Adrenal gland (tissue), 12 donors: ENCODE measurements around the gene ITPA. TPM values are rescaled to one million over a fixed set of nuclear protein-coding genes. Genes with fewer than 3 reads are reported as not detected.

Experiments used
- DNase-seq, 7 donors: peaks; one replicate each; pipeline ENCODE4 v3.0.0-alpha.2; 2019 to 2020
- H3K27ac ChIP-seq, 5 donors: fragments of 200-600 bp; sonication (generic) in 4 of 5; 1 replicate in 3 of 5; 2 replicates in 2 of 5; pipeline versions ENCODE4 v1.5.1 to v1.8.0; 2016 to 2020; ENCODE audit warnings: mild to moderate bottlenecking in 1 of 5
- H3K27me3 ChIP-seq: fragments of 200-600 bp; 2 replicates; pipeline ENCODE4 v1.8.0; 2021
- H3K36me3 ChIP-seq, 2 donors: fragments of 200-600 bp; replicated peaks in 1 of 2; 1 replicate in 1 of 2; 2 replicates in 1 of 2; pipeline versions ENCODE4 v1.5.1 to v1.8.0; 2018 to 2022
- H3K4me1 ChIP-seq, 2 donors: fragments of 200-600 bp; replicated peaks in 1 of 2; 1 replicate in 1 of 2; 2 replicates in 1 of 2; pipeline versions ENCODE4 v1.5.1 to v1.8.0; 2018 to 2021
- H3K4me3 ChIP-seq, 4 donors: fragments of 200-600 bp; sonication (generic) in 3 of 4; one replicate each; pipeline ENCODE4 v1.5.1; 2016 to 2018
- H3K9me3 ChIP-seq, 3 donors: fragments of 200-600 bp; sonication (generic) in 1 of 3; replicated peaks in 1 of 3; 1 replicate in 2 of 3; 2 replicates in 1 of 3; pipeline versions ENCODE4 v1.5.1 to v1.8.0; 2016 to 2021
- CTCF ChIP-seq, 6 experiments: fragments of 450-650 bp in 4 of 6; fragments of 200-600 bp in 2 of 6; sonication (generic) in 1 of 6; IDR thresholded peaks; 1 replicate in 5 of 6; 2 replicates in 1 of 6; pipeline versions ENCODE4 v1.5.1 to v1.8.0; 2016 to 2021; ENCODE audit warnings: antibody characterized with exemption in 6 of 6, mild to moderate bottlenecking in 2 of 6, moderate library complexity in 1 of 6
- POLR2A ChIP-seq, 2 donors: fragments of 450-650 bp; IDR thresholded peaks; one replicate each; pipeline ENCODE4 v1.6.1; 2017; ENCODE audit warnings: antibody characterized with exemption in 2 of 2, mild to moderate bottlenecking in 2 of 2, moderate library complexity in 1 of 2
- WGBS, 4 donors: extraction: QIAGEN DNeasy Blood & Tissue Kit in 2 of 4; methylation state at CpG; one replicate each; pipeline versions ENCODE4 v1.1.5 to v1.1.7; 2013 to 2017; 5-methylcytosine and 5-hydroxymethylcytosine counted together
- intact Hi-C, 2 donors: fragments of 100-400 bp; cut with DNase I; formaldehyde crosslinking; loops; one replicate each; pipeline versions ENCODE4 v1.14.1 to v1.15.0; 2022 to 2023
- polyA plus RNA-seq, 3 donors: library from polyadenylated mRNA; stranded (reverse); fragments of 200-250 nt in 2 of 3; fragments of 350-450 nt in 1 of 3; fragmentation: Illumina TruSeq in 1 of 3; extraction: RNeasy Lipid Tissue Mini Kit (QIAGEN cat#74804) in 1 of 3; gene quantifications; one replicate each; pipeline ENCODE4 v1.2.3, GENCODE V29; 2013 to 2014
- total RNA-seq, 9 donors: library from RNA; depleted of rRNA in 4 of 9; stranded (reverse); fragments of >200 nt in 4 of 9; fragments of 120-200 nt in 1 of 9; fragmentation: NEBNext Ultra II Directional in 1 of 9; extraction: Animal tissue kit (Norgen Biotek cat#: 25700) in 1 of 9; gene quantifications; one replicate each; pipeline versions ENCODE4 v1.1.0 to v1.2.4, GENCODE V29; 2013 to 2023
- donor health status: healthy with polysubstance abuse.
- donor health status: Bipolar disorder and iron deficiency.
- donor health status: DM: yes; HTN: yes; CAD: no.
- donor health status: DM: no; HTN: no; CAD: no.
- donor health status: DM: no; HTN: no; CAD: no.
- donor health status: DM: yes; HTN: yes; CAD: no.

Gene ITPA
- total and polyA plus RNA-seq, 12 donors: 29.3 to 182 (median 62.5) TPM

GRCh38 chr20:3239026-3239866 lies 29.9 kb downstream of the ITPA start, which contains the start of gene SLC4A11:
Gene SLC4A11 (minus strand): TSS chr20:3239190. CDS start chr20:3239137, 53 bp downstream.
- peak; percentile 43 to 73 (median 63) for DNase-seq
- peak within 1 kb of the TSS in 3 of 5 donors; percentile 41 to 73 (median 43) for H3K27ac ChIP-seq
- H3K9me3 ChIP-seq: no peaks in the 10 kb centered on the region
- H3K4me1 ChIP-seq: peaks cover 23 to 26% of the 10 kb centered on the region in 2 donors
- WGBS, 4 donors: 0 to 1% (median 1%) methylated on average over 8 to 107 of the region's 107 CpGs
- no peaks in the 10 kb centered on the region for H3K36me3 ChIP-seq
- H3K27me3 ChIP-seq: no peaks in the 10 kb centered on the region
- no peak for TF ChIP-seq CTCF (IDR thresholded peaks at IDR 0.05)
- TF ChIP-seq POLR2A (IDR thresholded peaks at IDR 0.05): no peak
- peak within 1 kb of the TSS; percentile 16 to 99 (median 60) for H3K4me3 ChIP-seq
- intact Hi-C loops: no loop called here

- WGBS, 4 donors: 32 to 57% (median 35%) methylated on average over 12 to 54 of the region's 54 CpGs
- no peaks in the 10 kb centered on the region for H3K27me3 ChIP-seq
- no peak for TF ChIP-seq POLR2A (IDR thresholded peaks at IDR 0.05)
- TF ChIP-seq CTCF (IDR thresholded peaks at IDR 0.05): no peak
- peak overlapping the region in 3 of 5 donors; percentile 41 to 73 (median 43) for H3K27ac ChIP-seq
- peak in 2 of 7 donors; percentile 44 to 46 for DNase-seq
- no peaks in the 10 kb centered on the region for H3K9me3 ChIP-seq
- no peaks in the 10 kb centered on the region for H3K36me3 ChIP-seq
- peak overlapping the region; percentile 13 to 99 (median 60) for H3K4me3 ChIP-seq
- intact Hi-C loops: no loop called here
- H3K4me1 ChIP-seq: peaks cover 23 to 26% of the 10 kb centered on the region in 2 donors
These were observed 30.8 kb downstream of the ITPA start for GRCh38 chr20:3239867-3240775.

GRCh38 chr20:3240776-3241363 lies 31.6 kb downstream of the ITPA start:
- Histone ChIP-seq H3K36me3 (no peaks in the 10 kb centered on the region), H3K9me3 (no peaks in the 10 kb centered on the region), H3K4me1 (peaks cover 23 to 26% of the 10 kb centered on the region in 2 donors), H3K4me3 (peak overlapping the region in 1 of 4 donors; percentile 99), H3K27me3 (no peaks in the 10 kb centered on the region), H3K27ac (peak overlapping the region; percentile 18 to 78 (median 48))
- intact Hi-C loops: no loop called here
- DNase-seq: no peak
- TF ChIP-seq CTCF (IDR thresholded peaks at IDR 0.05): no peak
- TF ChIP-seq POLR2A (IDR thresholded peaks at IDR 0.05): no peak
- 88 to 95% (median 93%) methylated on average over 15 of the region's 15 CpGs for WGBS, 4 donors
